Measurements from ENCODE around the gene SYTL2. TPM values are rescaled to one million over a fixed set of nuclear protein-coding genes. Genes with fewer than 3 reads are reported as not detected.

The SYTL2 gene
- total and polyA plus RNA-seq, 12 donors, result 2.9 to 16.1 (median 5.1) TPM

DNA sequence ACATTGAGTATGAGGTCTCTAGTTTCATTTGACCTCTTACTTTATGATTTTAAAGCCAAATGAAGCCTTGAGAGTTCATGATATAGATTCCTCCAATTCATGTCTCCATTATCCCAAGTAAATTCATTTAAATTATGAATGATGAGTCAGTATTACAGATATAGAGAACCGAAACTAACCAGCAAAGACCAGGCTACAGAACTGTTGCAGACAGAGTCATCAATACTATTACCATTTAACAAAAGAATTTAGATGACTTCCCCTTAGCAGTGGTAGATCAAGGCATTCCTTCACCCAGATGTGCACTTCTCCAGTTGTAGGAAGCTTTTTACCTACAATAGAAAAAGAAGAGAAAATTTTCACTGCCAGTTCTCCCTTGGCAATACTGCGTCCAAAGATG is 113.2 kb downstream of the SYTL2 start:
- peaks cover 0 to 53% (median 0%) of the 10 kb centered on the region in 9 donors for H3K36me3 ChIP-seq
- intact Hi-C loops (cut with DNase I), result loop anchor here in 4 of 10 donors (5.0 to 10.0 kb wide), 3 partner anchors 117 to 130 kb away; partner anchors contain the start of gene SYTL2 (in 2 of the 4)
- WGBS, 2 donors, result 89 to 93% methylated on average over 2 of the region's 2 CpGs
- no peak overlapping the region for H3K4me3 ChIP-seq
- no peaks in the 10 kb centered on the region for H3K27me3 ChIP-seq
- TF ChIP-seq, protein P1, sequence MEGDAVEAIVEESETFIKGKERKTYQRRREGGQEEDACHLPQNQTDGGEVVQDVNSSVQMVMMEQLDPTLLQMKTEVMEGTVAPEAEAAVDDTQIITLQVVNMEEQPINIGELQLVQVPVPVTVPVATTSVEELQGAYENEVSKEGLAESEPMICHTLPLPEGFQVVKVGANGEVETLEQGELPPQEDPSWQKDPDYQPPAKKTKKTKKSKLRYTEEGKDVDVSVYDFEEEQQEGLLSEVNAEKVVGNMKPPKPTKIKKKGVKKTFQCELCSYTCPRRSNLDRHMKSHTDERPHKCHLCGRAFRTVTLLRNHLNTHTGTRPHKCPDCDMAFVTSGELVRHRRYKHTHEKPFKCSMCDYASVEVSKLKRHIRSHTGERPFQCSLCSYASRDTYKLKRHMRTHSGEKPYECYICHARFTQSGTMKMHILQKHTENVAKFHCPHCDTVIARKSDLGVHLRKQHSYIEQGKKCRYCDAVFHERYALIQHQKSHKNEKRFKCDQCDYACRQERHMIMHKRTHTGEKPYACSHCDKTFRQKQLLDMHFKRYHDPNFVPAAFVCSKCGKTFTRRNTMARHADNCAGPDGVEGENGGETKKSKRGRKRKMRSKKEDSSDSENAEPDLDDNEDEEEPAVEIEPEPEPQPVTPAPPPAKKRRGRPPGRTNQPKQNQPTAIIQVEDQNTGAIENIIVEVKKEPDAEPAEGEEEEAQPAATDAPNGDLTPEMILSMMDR (IDR thresholded peaks at IDR 0.05), result no peak
- ATAC-seq, result no peak
- H3K27ac ChIP-seq, result no peak overlapping the region
- H3K9me3 ChIP-seq, result no peaks in the 10 kb centered on the region
- no peak for DNase-seq
- H3K4me1 ChIP-seq, result peaks cover 0 to 13% (median 0%) of the 10 kb centered on the region in 9 donors

DNA sequence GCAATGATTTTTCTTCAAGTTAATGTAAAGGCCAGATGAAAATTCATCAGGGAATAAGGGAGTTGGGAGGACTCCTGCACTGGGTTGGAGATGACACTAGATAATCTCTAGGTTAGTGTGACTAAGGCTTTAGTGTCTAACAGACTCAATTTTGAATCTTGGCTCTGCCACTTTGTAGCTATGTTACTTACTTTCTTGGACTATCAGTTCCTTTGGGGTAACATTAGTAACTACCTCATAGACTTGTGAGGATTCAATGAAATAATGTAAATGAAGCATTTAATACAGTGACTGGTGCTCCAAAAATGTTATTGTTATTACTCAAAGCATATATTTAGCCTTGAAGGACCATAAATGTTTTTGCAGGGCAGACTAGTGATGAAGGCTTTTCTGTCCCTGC is 115.4 kb downstream of the SYTL2 start:
- Histone ChIP-seq H3K4me1 (peaks cover 0 to 12% (median 0%) of the 10 kb centered on the region in 9 donors), H3K27ac (no peak overlapping the region), H3K4me3 (no peak overlapping the region), H3K27me3 (no peaks in the 10 kb centered on the region), H3K36me3 (peaks cover 0 to 51% (median 0%) of the 10 kb centered on the region in 9 donors), H3K9me3 (no peaks in the 10 kb centered on the region)
- intact Hi-C loops (cut with DNase I), result loop anchor here in 6 of 10 donors (2.0 to 10.0 kb wide), 4 partner anchors 119 to 132 kb away; partner anchors contain the start of gene SYTL2 (in 2 of the 6)
- TF ChIP-seq, protein P1 (IDR thresholded peaks at IDR 0.05), result no peak
- ATAC-seq (no peak), DNase-seq (no peak)

DNA sequence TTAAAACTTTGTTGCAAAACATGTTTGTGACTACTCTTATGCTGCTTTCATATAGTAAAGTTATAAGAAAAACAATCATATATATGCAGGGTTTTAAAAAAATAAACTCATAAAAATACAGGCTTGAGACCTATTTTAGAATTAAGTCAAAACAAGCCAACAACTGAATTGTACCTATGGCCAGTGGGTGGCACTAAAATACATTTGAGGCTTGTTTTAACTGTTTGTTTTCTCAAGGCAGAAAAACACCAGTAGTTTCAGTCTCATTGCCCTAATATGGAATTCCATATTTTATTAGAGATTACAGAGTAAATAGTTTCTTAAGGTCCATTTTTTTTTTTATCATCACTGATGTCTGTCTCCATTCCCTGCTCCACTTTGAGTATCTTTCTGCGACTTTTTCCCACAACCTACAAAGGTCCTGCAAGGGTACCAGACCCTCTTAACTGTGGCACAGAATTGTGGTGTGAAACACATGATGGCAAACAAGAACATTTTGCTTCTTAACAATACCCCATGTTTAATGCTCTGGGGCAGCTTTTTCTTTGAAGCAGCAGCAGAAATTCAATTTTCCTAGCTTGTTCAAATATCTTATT is 116.5 kb downstream of the SYTL2 start:
- Histone ChIP-seq H3K4me3 (no peak overlapping the region), H3K9me3 (no peaks in the 10 kb centered on the region), H3K27ac (no peak overlapping the region), H3K36me3 (peaks cover 0 to 46% (median 0%) of the 10 kb centered on the region in 9 donors), H3K4me1 (peaks cover 0 to 1% (median 0%) of the 10 kb centered on the region in 9 donors), H3K27me3 (no peaks in the 10 kb centered on the region)
- no peak for ATAC-seq
- intact Hi-C loops (cut with DNase I), result loop anchor here in 8 of 10 donors (2.0 to 10.0 kb wide), 4 partner anchors 120 to 133 kb away; partner anchors contain the start of gene SYTL2 (in 2 of the 8)
- 87 to 100% methylated on average over 1 of the region's 1 CpG for WGBS, 2 donors
- TF ChIP-seq, protein P1 (IDR thresholded peaks at IDR 0.05), result peak in 8 of 9 donors; percentile 16 to 73 (median 60)
- DNase-seq, result no peak

DNA sequence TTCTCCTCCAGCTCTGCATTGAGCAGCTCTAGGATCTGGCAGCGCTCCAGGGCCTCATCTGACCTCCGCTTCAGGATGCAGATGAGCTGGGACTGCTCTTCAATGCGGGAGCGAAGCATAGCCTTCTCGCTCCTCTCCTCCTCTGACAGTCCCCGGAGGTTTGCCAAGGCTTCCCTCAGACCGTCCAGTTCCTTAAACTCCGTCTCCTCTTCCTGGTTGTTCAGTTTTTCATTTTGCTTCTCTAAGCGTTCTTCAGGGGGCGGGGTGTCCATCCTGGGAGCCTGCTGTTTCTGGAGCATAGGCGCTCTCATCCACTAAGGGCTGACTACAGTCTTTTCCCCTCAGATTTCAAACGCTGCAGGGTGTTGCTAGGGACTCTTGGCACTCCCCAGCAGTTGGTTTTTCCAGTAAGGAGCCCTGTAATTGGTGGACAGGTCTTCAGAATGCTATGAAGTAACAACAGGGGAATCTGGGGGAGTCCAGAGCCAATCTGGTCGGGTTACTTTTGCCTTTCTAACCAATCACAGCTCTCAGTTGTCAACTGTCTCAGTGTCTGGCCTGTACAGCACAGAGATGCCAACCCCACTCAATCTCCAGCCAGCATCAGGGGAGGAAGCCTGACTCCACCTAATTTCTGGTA is 125.0 kb downstream of the SYTL2 start, which contains the start of gene CCDC89:
TSS of gene CCDC89 (minus strand) at position 376 of the 640 bp plus-strand sequence. CDS start at position 311, 65 bp downstream.
- Histone ChIP-seq H3K36me3 (no peaks in the 10 kb centered on the region), H3K4me1 (peaks cover 0 to 45% (median 16%) of the 10 kb centered on the region in 9 donors), H3K9me3 (no peaks in the 10 kb centered on the region), H3K4me3 (peak within 1 kb of the TSS in 9 of 10 donors; percentile 8 to 56 (median 53)), H3K27me3 (no peaks in the 10 kb centered on the region), H3K27ac (peak within 1 kb of the TSS in 9 of 10 donors; percentile 45 to 81 (median 71))
- DNase-seq (peak; percentile 78 to 87), ATAC-seq (peak; percentile 93 to 97 (median 96))
- 29 to 31% methylated on average over 13 of the region's 13 CpGs for WGBS, 2 donors
- intact Hi-C loops (cut with DNase I), result no loop called here
- TF ChIP-seq, protein P1 (IDR thresholded peaks at IDR 0.05), result no peak
